ENCODE data around the gene ZBED1.

GRCh38 chrX:2517055-2517454 is 16.3 kb upstream of the ZBED1 start:
- TF ChIP-seq CTCF (IDR thresholded peaks at IDR 0.05; ENCODE audit: low read length) = no peak
- no peak for TF ChIP-seq EZH2 (IDR thresholded peaks at IDR 0.05; ENCODE audit: borderline replicate concordance, low read length)

Measured in OCI-LY1 (cell line).